ENCODE results near the gene IL10RA. TPM values are rescaled to one million over a fixed set of nuclear protein-coding genes. Genes with fewer than 3 reads are reported as not detected.

Gene IL10RA
- total and polyA plus RNA-seq, 4 donors, result 2.3 to 11.6 (median 9.2) TPM

DNA sequence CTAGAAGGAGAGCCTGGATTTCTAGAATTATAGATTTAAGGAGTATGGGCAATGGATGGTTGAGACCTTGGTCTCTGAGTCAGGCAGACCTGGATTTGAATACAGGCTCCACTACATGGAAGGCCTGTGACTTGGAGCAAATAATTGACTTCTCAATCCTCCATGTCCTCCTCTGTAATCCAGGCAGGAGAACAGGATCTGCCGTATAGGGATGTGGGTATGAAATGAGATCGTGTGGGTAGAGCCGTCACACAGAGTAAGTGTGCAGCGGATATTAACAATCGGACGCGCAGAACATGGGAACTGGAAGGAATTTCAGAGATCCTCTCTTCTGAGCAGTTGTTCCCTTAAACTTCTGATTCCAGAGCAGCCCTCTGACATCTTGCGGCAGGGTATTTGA, 45.5 kb upstream of the IL10RA start:
- DNase-seq (ENCODE audit: low spot score), result no peak
- H3K4me3 ChIP-seq (ENCODE audit: low read depth in 1 of 3, low read length in 3 of 3), result no peak overlapping the region
- no peak overlapping the region for H3K9ac ChIP-seq (ENCODE audit: low read depth in 1 of 2, low read length in 2 of 2)
- WGBS, result 96% methylated on average over 8 of the region's 8 CpGs
- TF ChIP-seq GABPA (IDR thresholded peaks at IDR 0.05 in 1 of 2, conservative IDR thresholded peaks at IDR 0.05 in 1 of 2) (no peak), TAF1 (conservative IDR thresholded peaks at IDR 0.05) (no peak), SP1 (IDR thresholded peaks at IDR 0.05) (no peak), FOXA2 (IDR thresholded peaks at IDR 0.05) (no peak), NR2F2 (IDR thresholded peaks at IDR 0.05) (no peak), YY1 (IDR thresholded peaks at IDR 0.05) (no peak), HNF4G (IDR thresholded peaks at IDR 0.05) (no peak)
- TF ChIP-seq, protein P1, sequence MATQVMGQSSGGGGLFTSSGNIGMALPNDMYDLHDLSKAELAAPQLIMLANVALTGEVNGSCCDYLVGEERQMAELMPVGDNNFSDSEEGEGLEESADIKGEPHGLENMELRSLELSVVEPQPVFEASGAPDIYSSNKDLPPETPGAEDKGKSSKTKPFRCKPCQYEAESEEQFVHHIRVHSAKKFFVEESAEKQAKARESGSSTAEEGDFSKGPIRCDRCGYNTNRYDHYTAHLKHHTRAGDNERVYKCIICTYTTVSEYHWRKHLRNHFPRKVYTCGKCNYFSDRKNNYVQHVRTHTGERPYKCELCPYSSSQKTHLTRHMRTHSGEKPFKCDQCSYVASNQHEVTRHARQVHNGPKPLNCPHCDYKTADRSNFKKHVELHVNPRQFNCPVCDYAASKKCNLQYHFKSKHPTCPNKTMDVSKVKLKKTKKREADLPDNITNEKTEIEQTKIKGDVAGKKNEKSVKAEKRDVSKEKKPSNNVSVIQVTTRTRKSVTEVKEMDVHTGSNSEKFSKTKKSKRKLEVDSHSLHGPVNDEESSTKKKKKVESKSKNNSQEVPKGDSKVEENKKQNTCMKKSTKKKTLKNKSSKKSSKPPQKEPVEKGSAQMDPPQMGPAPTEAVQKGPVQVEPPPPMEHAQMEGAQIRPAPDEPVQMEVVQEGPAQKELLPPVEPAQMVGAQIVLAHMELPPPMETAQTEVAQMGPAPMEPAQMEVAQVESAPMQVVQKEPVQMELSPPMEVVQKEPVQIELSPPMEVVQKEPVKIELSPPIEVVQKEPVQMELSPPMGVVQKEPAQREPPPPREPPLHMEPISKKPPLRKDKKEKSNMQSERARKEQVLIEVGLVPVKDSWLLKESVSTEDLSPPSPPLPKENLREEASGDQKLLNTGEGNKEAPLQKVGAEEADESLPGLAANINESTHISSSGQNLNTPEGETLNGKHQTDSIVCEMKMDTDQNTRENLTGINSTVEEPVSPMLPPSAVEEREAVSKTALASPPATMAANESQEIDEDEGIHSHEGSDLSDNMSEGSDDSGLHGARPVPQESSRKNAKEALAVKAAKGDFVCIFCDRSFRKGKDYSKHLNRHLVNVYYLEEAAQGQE (IDR thresholded peaks at IDR 0.05), result no peak
- TF ChIP-seq, protein P2, sequence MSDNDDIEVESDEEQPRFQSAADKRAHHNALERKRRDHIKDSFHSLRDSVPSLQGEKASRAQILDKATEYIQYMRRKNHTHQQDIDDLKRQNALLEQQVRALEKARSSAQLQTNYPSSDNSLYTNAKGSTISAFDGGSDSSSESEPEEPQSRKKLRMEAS (IDR thresholded peaks at IDR 0.05), result no peak
- no peaks in the 10 kb centered on the region for H3K4me1 ChIP-seq (ENCODE audit: control insufficient read depth in 4 of 4, insufficient read depth in 4 of 4, low read length in 3 of 4)
- H3K27ac ChIP-seq (ENCODE audit: low read depth in 1 of 2, low read length in 2 of 2), result no peak overlapping the region
- peaks cover 0 to 3% (median 0%) of the 10 kb centered on the region in 4 donors for H3K27me3 ChIP-seq (ENCODE audit: control insufficient read depth in 4 of 4, insufficient read depth in 4 of 4, low read length in 3 of 4)
- no peaks in the 10 kb centered on the region for H3K9me3 ChIP-seq (ENCODE audit: control insufficient read depth in 4 of 4, low read length in 3 of 4)
- no peaks in the 10 kb centered on the region for H3K36me3 ChIP-seq (ENCODE audit: control insufficient read depth in 4 of 4, insufficient read depth in 3 of 4, low read depth in 1 of 4, low read length in 3 of 4)

DNA sequence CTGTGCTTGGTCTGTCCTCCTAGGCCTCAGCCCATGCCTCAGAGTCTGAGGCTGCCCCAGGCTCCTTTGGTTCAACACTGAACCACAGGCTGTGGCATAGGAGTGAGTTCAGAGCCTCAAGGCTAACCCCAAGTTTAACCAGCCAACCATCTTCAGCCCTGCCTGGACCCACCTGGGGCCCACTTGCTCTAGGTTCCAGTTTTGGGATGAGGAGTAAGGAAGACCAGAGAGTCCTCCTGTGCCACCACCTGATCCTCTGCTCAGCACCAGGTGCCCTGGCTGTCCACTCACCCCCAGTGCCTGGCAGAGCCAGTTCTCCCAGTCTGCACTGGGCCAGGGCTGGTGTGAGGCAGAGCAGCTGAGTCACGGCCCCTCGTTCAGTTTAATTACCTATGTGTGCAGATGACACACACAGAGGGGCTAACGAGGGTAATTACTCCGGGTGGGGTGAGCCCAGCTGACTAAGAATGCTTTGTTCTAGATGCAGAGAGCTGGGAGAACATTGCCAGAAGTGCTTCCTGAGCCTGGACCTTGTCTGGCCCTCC, 45.0 kb upstream of the IL10RA start:
- H3K4me1 ChIP-seq (ENCODE audit: control insufficient read depth in 4 of 4, insufficient read depth in 4 of 4, low read length in 3 of 4), result no peaks in the 10 kb centered on the region
- H3K9me3 ChIP-seq (ENCODE audit: control insufficient read depth in 4 of 4, low read length in 3 of 4), result no peaks in the 10 kb centered on the region
- no peak overlapping the region for H3K4me3 ChIP-seq (ENCODE audit: low read depth in 1 of 3, low read length in 3 of 3)
- no peaks in the 10 kb centered on the region for H3K36me3 ChIP-seq (ENCODE audit: control insufficient read depth in 4 of 4, insufficient read depth in 3 of 4, low read depth in 1 of 4, low read length in 3 of 4)
- H3K27me3 ChIP-seq (ENCODE audit: control insufficient read depth in 4 of 4, insufficient read depth in 4 of 4, low read length in 3 of 4), result peaks cover 0 to 1% (median 0%) of the 10 kb centered on the region in 4 donors
- no peak for DNase-seq (ENCODE audit: low spot score)
- H3K27ac ChIP-seq (ENCODE audit: low read depth in 1 of 2, low read length in 2 of 2), result no peak overlapping the region
- no peak for TF ChIP-seq HNF4G (IDR thresholded peaks at IDR 0.05)
- no peak for TF ChIP-seq NR2F2 (IDR thresholded peaks at IDR 0.05)
- TF ChIP-seq, protein P3, sequence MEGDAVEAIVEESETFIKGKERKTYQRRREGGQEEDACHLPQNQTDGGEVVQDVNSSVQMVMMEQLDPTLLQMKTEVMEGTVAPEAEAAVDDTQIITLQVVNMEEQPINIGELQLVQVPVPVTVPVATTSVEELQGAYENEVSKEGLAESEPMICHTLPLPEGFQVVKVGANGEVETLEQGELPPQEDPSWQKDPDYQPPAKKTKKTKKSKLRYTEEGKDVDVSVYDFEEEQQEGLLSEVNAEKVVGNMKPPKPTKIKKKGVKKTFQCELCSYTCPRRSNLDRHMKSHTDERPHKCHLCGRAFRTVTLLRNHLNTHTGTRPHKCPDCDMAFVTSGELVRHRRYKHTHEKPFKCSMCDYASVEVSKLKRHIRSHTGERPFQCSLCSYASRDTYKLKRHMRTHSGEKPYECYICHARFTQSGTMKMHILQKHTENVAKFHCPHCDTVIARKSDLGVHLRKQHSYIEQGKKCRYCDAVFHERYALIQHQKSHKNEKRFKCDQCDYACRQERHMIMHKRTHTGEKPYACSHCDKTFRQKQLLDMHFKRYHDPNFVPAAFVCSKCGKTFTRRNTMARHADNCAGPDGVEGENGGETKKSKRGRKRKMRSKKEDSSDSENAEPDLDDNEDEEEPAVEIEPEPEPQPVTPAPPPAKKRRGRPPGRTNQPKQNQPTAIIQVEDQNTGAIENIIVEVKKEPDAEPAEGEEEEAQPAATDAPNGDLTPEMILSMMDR (IDR thresholded peaks at IDR 0.05; ENCODE audit: low read depth, low read length, missing input control), result no peak
- no peak for TF ChIP-seq FOXA1 (IDR thresholded peaks at IDR 0.05)
- TF ChIP-seq EGR1 (IDR thresholded peaks at IDR 0.05; ENCODE audit: low read depth in 2 of 2), result no peak
- no peak for TF ChIP-seq GABPA (IDR thresholded peaks at IDR 0.05 in 1 of 2, conservative IDR thresholded peaks at IDR 0.05 in 1 of 2)
- TF ChIP-seq, protein P1 (IDR thresholded peaks at IDR 0.05), result no peak
- no peak for TF ChIP-seq SP1 (IDR thresholded peaks at IDR 0.05)
- no peak for TF ChIP-seq TAF1 (conservative IDR thresholded peaks at IDR 0.05)
- TF ChIP-seq, protein P4, sequence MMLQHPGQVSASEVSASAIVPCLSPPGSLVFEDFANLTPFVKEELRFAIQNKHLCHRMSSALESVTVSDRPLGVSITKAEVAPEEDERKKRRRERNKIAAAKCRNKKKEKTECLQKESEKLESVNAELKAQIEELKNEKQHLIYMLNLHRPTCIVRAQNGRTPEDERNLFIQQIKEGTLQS (IDR thresholded peaks at IDR 0.05), result no peak
- TF ChIP-seq RXRA (IDR thresholded peaks at IDR 0.05), result no peak
- TF ChIP-seq, protein P5, sequence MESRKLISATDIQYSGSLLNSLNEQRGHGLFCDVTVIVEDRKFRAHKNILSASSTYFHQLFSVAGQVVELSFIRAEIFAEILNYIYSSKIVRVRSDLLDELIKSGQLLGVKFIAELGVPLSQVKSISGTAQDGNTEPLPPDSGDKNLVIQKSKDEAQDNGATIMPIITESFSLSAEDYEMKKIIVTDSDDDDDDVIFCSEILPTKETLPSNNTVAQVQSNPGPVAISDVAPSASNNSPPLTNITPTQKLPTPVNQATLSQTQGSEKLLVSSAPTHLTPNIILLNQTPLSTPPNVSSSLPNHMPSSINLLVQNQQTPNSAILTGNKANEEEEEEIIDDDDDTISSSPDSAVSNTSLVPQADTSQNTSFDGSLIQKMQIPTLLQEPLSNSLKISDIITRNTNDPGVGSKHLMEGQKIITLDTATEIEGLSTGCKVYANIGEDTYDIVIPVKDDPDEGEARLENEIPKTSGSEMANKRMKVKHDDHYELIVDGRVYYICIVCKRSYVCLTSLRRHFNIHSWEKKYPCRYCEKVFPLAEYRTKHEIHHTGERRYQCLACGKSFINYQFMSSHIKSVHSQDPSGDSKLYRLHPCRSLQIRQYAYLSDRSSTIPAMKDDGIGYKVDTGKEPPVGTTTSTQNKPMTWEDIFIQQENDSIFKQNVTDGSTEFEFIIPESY (IDR thresholded peaks at IDR 0.05), result no peak
- TF ChIP-seq HNF4A (conservative IDR thresholded peaks at IDR 0.05), result no peak
- no peak for TF ChIP-seq YY1 (IDR thresholded peaks at IDR 0.05)
- TF ChIP-seq JUND (IDR thresholded peaks at IDR 0.05), result no peak
- no peak for TF ChIP-seq FOXA2 (IDR thresholded peaks at IDR 0.05)
- H3K9ac ChIP-seq (ENCODE audit: low read depth in 1 of 2, low read length in 2 of 2), result no peak overlapping the region
- WGBS, result 84% methylated on average over 4 of the region's 4 CpGs

Data from liver (tissue), 9 donors.